Kidney (tissue), 14 donors: ENCODE results near the gene NECTIN4. TPM values are rescaled to one million over a fixed set of nuclear protein-coding genes. Genes with fewer than 3 reads are reported as not detected.

Experiments used
- DNase-seq, 5 donors: peaks; one replicate each; pipeline ENCODE4 v3.0.0-alpha.2; 2013 to 2020
- FAIRE-seq: peaks from 2 replicates; lab custom pipeline; 2012; peaks lifted over from hg19 to GRCh38; lab: Jason Lieb, UNC
- H3K27ac ChIP-seq, 2 donors: one replicate each; pipeline ENCODE4 v1.7.0; 2013; ENCODE audit warnings: low read depth in 2 of 2, low read length in 2 of 2, inconsistent platforms in 1 of 2
- H3K27me3 ChIP-seq: one replicate; pipeline ENCODE4 v1.7.1; 2013; ENCODE audit warnings: low read length, inconsistent platforms; ENCODE audit not compliant: control insufficient read depth, insufficient read depth
- H3K36me3 ChIP-seq, 3 donors: one replicate each; pipeline versions ENCODE4 v1.7.0 to v1.7.1; 2013; ENCODE audit warnings: low read length in 3 of 3, control low read depth in 1 of 3, inconsistent platforms in 1 of 3; ENCODE audit not compliant: insufficient read depth in 3 of 3, control insufficient read depth in 2 of 3
- H3K4me1 ChIP-seq, 3 donors: one replicate each; pipeline versions ENCODE4 v1.7.0 to v1.7.1; 2013; ENCODE audit warnings: low read length in 3 of 3, inconsistent platforms in 1 of 3, low read depth in 1 of 3; ENCODE audit not compliant: control insufficient read depth in 2 of 3, insufficient read depth in 2 of 3
- H3K4me3 ChIP-seq, 3 donors: one replicate each; pipeline versions ENCODE4 v1.7.0 to v1.8.1; 2013; ENCODE audit warnings: low read length in 3 of 3, control low read depth in 1 of 3, inconsistent platforms in 1 of 3
- H3K9ac ChIP-seq, 3 donors: one replicate each; pipeline versions ENCODE4 v1.7.0 to v1.7.1; 2013; ENCODE audit warnings: low read length in 3 of 3, control low read depth in 1 of 3, inconsistent platforms in 1 of 3
- H3K9me3 ChIP-seq, 3 donors: one replicate each; pipeline versions ENCODE4 v1.7.0 to v1.7.1; 2013; ENCODE audit warnings: low read length in 3 of 3, control low read depth in 1 of 3, inconsistent platforms in 1 of 3; ENCODE audit not compliant: control insufficient read depth in 2 of 3, insufficient read depth in 1 of 3
- intact Hi-C: fragments of 100-400 bp; cut with DNase I; formaldehyde crosslinking; loops from one replicate; pipeline ENCODE4 v1.11.1; 2022
- polyA plus RNA-seq: library from polyadenylated mRNA; stranded (reverse); fragments of 350-450 nt; fragmentation: Illumina TruSeq; extraction: RNeasy Lipid Tissue Mini Kit (QIAGEN cat#74804); gene quantifications from one replicate; pipeline ENCODE4 v1.2.3, GENCODE V29; 2014; ENCODE audit warnings: low read depth, low replicate concordance; ENCODE audit not compliant: insufficient read depth
- total RNA-seq: library from RNA; stranded (reverse); fragmentation: NEBNext Ultra II Directional; extraction: Animal tissue kit (Norgen Biotek cat#: 25700); gene quantifications from one replicate; pipeline ENCODE4 v1.2.1, GENCODE V29; 2021
- TF ChIP-seq, protein P1 (sequence below): IDR thresholded peaks from 3 replicates; pipeline ENCODE4 v1.5.1; 2012; ENCODE audit warnings: mild to moderate bottlenecking, moderate library complexity, borderline replicate concordance; ENCODE audit not compliant: insufficient read depth; ENCODE audit errors: extremely low read depth
- donor health status: control.
- donor health status: control.
- donor health status: control.
- donor health status: control.
- donor health status: control.
- donor health status: DM: yes; HTN: yes; CAD: no.
- donor health status: Normal renal cell carcinoma (clear cell type).

Gene NECTIN4
- total and polyA plus RNA-seq, 2 donors from 2014 or later = 2.7 to 12.8 TPM

DNA sequence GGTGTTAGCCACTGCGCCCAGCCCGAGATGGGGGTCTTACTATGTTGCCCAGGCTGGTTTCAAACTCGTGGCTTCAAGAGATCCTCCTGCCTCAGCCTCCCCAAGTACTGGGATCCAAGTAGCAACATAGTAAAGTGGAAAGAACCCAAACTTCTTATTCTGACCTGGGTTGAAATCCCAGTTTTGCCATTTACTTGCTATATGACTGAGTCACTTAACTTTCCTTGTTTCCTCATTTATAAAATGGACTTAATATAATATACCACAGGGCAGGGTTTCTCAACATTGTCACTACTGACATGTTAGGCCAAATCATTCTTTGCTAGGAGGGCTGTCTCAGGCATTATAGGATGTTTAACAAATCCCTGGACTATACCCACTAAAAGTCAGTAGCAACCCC, 21.8 kb upstream of the NECTIN4 start:
- DNase-seq (no peak), FAIRE-seq (no peak)
- no peaks in the 10 kb centered on the region for H3K27me3 ChIP-seq
- H3K4me3 ChIP-seq = no peak overlapping the region
- intact Hi-C loops = no loop called here
- H3K9ac ChIP-seq = no peak overlapping the region
- no peaks in the 10 kb centered on the region for H3K36me3 ChIP-seq
- TF ChIP-seq, protein P1, sequence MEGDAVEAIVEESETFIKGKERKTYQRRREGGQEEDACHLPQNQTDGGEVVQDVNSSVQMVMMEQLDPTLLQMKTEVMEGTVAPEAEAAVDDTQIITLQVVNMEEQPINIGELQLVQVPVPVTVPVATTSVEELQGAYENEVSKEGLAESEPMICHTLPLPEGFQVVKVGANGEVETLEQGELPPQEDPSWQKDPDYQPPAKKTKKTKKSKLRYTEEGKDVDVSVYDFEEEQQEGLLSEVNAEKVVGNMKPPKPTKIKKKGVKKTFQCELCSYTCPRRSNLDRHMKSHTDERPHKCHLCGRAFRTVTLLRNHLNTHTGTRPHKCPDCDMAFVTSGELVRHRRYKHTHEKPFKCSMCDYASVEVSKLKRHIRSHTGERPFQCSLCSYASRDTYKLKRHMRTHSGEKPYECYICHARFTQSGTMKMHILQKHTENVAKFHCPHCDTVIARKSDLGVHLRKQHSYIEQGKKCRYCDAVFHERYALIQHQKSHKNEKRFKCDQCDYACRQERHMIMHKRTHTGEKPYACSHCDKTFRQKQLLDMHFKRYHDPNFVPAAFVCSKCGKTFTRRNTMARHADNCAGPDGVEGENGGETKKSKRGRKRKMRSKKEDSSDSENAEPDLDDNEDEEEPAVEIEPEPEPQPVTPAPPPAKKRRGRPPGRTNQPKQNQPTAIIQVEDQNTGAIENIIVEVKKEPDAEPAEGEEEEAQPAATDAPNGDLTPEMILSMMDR = no peak
- no peak overlapping the region for H3K27ac ChIP-seq
- H3K9me3 ChIP-seq = no peaks in the 10 kb centered on the region
- peaks cover 0 to 4% (median 3%) of the 10 kb centered on the region in 3 donors for H3K4me1 ChIP-seq

DNA sequence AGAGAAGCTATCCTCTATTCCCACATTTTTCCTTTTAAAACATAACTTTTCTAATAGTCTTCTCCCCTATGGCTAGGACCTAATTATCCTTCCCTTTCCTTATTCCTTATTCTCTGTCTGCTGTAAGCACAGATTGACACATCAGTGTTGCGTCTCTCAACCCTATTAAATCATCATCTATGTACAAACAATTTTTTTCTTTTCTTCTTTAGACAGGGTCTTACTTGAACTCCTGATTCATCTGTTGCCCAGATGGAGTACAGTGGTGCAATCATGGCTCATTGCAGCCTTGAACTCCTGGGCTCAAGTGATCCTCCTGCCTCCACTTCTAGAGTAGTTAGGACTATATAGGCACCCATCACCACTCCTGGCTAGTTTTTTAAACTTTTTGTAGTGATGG, 17.1 kb upstream of the NECTIN4 start:
- Histone ChIP-seq H3K27ac (no peak overlapping the region), H3K36me3 (peaks cover 0 to 9% (median 5%) of the 10 kb centered on the region in 3 donors), H3K4me3 (no peak overlapping the region), H3K4me1 (no peaks in the 10 kb centered on the region), H3K27me3 (no peaks in the 10 kb centered on the region), H3K9me3 (no peaks in the 10 kb centered on the region), H3K9ac (no peak overlapping the region)
- DNase-seq (no peak), FAIRE-seq (no peak)
- TF ChIP-seq, protein P1 = no peak
- intact Hi-C loops = no loop called here

DNA sequence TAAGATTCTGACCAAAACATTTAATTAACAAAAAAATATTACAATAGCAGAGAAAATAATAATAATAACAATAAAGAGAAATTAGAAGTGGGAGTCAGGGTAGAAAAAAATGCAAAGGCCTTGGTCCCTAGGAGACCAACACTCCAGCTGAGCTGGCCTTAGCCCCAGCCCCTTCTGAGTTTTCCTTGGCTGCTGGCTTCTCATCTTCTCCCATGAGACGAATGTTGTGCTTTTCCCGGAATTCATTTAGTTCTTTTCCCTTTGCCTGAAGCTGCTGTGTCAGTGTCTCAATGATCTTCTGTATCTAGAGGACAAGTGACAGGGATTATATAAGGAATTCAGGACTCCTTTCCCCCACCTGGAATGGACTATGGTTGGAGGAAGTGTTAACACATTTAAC, 11.2 kb upstream of the NECTIN4 start:
- no peaks in the 10 kb centered on the region for H3K9me3 ChIP-seq
- peaks cover 0 to 4% (median 2%) of the 10 kb centered on the region in 3 donors for H3K4me1 ChIP-seq
- H3K9ac ChIP-seq = no peak overlapping the region
- no peak overlapping the region for H3K4me3 ChIP-seq
- intact Hi-C loops = no loop called here
- H3K27me3 ChIP-seq = no peaks in the 10 kb centered on the region
- no peak for FAIRE-seq
- no peak overlapping the region for H3K27ac ChIP-seq
- TF ChIP-seq, protein P1 = no peak
- DNase-seq = no peak
- H3K36me3 ChIP-seq = peaks cover 0 to 11% (median 6%) of the 10 kb centered on the region in 3 donors
